HG03520 (cell line): ENCODE results near the gene LARP4B.
A peak's percentile ranks its signal among the peaks of the same experiment; 100 is the strongest.

Experiments
- ATAC-seq: cut with Tn5 transposase; IDR thresholded peaks from one replicate; pipeline ENCODE4 v1.9.1; 2021; ENCODE audit warnings: mild to moderate bottlenecking, moderate library complexity; ENCODE audit not compliant: unreplicated experiment

LARP4B gene

DNA sequence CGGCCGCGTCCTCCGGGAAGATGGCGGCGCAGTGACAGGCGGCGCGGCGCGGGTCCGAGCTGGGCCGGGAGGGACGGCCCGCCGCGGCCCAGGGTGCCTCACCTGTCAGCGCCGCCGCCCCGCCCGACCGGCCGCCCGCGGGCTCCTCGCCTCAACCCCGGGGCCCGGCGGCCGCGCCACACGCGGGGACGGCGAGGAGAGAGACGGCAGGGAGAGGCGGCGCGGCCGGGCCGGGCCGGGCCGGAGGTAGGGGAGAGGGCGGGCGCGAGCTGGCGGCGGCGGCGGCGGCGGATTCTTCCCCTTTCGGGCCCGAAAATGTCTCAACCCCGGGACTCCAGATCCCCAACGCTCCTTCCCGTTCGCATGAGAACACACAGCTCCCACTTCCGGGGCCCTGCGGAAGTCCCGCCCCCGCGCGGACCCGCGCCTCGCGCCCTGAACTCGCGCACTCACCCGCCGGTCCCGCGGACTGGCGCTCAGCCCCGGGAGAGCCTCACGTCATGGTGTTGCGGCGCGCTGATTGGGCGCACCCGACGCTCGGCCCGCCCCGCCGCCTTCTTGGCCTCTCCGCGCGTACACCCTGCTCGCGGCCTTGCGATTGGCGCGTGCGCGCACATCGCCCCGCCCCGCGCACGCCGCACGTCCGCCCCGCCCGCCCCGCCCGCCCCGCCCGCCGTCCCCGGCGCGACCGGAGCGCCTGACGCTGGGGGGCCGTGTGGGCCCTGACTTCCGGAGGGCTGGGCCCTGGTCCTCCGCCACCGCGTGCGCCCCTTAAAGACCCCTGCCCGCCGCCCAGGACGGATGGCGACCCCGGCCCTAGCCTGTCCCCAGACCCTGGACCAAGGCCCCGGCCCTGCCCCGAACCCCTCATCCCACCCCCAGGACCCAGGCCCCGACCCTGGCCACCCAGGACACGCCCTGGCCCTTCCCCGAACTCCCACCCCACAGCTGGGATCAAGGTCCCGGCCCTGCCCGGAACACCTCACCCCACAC is at the start of gene LARP4B:
LARP4B (minus strand) TSS at position 380 of the 993 bp plus-strand sequence. CDS start 45,984 bp downstream, outside the sequence.
- ATAC-seq, result peak; percentile 93

DNA sequence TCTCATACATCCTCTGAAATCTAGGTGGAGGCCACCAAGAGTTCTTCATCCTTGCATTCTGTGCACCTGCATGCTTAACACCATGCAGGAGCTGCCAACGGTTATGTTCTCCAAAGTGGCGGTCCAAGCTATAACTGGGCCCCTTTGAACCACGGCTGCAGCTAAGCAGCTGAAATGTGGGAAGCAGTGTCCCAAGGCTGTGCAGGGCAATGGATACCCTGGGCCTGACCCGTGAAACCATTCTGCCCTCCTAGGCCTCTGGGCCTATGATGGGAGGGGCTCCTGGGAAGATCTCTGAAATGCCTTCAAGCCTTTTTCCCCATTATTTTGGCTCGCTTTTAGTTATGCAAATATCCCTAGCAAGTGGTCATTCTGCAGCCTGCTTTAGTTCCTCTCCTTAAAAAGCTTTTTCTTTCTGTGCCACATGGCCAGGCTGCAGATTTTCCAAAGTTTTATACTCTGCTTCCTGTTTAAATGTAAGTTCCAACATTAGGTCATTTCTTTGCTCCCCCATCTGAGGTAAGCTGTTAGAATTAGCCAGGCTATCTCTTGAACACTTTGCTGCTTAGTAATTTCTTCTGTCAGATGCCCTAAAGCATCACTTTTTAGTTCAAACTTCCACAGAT is 49.1 kb upstream of the LARP4B start:
- no peak for ATAC-seq

- no peak for ATAC-seq
These were observed 47.4 kb upstream of the LARP4B start for GRCh38 chr10:978826-979421.

GRCh38 chr10:976316-976715 is 44.8 kb upstream of the LARP4B start:
- no peak for ATAC-seq

- no peak for ATAC-seq
These were observed 43.2 kb upstream of the LARP4B start for GRCh38 chr10:974785-975074.

DNA sequence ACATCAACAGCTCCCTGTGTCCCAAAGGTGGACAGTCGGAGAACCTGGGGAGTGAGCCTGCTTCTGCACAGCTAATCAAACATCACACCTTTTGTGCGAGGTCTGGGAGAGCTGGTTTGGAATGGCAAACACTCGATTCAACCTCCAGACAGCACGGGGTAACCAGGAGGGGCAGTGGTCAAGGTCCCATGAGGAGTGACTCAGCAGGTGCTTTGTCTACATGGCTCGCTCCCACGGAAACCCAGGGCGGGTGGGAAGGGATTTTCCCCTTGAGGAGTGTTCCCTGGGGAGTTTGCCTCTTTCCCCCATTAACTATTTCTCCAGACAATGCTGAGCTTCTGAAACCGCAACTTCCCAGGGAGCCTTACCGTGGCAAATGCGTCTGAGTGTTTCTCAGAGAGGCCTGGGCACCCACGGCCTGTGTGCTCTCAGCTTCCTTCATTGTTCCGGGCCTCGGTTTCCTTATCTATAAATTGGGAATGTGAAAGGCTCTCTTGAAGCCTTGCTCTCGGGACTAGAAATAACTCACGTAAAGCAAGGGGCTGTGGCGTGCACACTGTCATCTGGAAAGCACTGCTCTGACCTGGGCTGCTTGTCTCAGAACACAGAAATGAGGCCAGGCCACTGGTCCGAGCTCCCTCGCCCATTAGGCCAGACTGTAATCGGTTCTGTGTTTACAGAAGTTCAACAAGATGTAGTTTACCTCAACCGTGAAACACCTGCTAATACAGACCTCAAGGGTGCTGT is 42.7 kb upstream of the LARP4B start:
- ATAC-seq, result no peak

DNA sequence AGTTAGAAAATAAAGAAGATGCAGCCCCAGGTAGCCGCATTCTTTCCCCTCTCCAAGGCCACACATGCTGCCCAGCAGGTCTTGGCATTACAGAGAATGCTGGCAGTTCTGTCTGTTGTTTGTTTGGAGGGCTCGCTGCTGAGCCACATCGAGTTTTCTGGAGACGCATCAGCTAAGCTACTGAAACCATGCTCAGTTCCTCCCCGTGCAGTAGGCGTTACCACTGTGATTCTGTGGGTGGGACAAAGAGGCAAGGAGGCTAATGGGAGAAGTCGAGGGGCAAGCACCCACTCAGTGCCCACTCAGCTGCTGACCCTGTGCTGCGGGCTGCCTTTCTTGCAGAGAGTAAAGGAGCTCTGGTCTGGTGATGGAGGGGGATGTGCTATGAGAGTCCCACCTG is 41.3 kb upstream of the LARP4B start:
- no peak for ATAC-seq

- no peak for ATAC-seq
These were observed 40.1 kb upstream of the LARP4B start for GRCh38 chr10:971613-972012.

- no peak for ATAC-seq
These were observed 39.6 kb upstream of the LARP4B start for GRCh38 chr10:971150-971542.

DNA sequence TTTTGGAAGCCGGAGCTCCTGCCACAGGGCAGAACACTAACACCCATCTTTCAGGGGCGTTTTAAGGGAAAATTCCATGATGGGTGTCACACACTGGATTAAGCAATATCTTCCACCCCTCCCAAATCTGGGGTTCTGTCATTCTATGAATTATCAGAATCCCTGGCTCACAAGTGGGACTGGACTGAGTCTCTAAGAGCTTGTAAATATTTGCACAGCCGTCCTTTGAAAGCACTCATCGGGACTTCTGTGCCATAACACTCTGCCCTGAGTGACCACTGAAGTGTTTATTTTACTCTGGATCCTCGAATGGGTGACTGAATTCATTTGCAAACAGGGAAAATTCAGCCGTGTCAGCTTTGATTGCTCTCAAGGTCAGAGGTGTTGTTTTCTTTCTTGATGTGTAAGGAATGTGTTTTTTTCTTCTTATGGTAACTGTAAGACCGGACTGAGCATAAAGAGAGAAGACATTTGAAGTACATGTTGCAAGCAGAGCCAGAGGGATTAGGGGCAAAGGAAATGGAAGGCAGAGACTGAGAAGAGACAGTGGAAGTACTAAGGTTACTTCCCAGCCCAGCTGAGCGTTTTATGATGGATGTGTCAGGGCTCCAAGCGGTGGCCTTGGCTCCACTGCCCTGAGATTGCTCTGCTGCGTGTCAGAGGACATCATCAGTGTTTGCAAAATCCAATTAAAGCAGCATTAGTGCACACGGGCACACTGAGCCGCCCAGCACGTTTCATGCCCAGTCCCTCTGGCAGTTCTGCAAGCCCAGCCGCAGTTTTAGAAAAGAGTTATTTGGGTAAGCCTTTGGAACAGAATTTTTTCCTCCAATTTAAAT is 39.0 kb upstream of the LARP4B start:
- ATAC-seq, result no peak

GRCh38 chr10:969473-970150 is 38.1 kb upstream of the LARP4B start:
- no peak for ATAC-seq

DNA sequence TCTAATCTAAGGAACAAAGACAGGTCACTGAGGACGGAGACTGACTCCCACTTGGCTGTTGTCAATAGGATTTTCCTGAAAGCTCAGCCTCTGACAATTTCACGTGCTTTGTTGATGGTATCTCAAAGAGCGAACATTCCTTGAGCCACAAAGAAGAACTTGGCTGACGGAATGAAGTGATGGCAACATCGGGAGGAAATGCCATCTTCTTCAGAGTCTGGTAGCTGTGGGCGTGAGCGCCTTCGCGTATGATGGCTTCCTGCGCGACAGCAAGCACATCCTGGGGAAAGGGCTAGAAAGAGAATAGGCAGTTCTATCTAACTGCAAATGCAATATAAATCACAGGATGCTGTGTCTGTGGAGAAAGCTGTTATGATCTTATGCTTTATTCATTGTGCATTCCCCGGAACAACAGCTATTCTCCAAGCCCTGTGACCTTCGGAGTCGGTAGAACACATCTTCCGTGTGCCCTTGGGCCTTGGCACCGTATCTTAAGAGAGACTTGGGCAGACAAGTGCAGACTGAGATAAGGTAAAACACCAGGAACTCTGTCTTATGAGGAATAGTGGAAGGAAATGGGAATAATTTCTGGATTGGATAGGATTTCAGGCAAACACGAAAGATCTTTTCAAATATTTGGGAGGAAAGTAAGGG is 37.2 kb upstream of the LARP4B start:
- no peak for ATAC-seq

- no peak for ATAC-seq
These were observed 35.1 kb upstream of the LARP4B start for GRCh38 chr10:966466-967235.

GRCh38 chr10:964988-965417 is 33.5 kb upstream of the LARP4B start:
- no peak for ATAC-seq

DNA sequence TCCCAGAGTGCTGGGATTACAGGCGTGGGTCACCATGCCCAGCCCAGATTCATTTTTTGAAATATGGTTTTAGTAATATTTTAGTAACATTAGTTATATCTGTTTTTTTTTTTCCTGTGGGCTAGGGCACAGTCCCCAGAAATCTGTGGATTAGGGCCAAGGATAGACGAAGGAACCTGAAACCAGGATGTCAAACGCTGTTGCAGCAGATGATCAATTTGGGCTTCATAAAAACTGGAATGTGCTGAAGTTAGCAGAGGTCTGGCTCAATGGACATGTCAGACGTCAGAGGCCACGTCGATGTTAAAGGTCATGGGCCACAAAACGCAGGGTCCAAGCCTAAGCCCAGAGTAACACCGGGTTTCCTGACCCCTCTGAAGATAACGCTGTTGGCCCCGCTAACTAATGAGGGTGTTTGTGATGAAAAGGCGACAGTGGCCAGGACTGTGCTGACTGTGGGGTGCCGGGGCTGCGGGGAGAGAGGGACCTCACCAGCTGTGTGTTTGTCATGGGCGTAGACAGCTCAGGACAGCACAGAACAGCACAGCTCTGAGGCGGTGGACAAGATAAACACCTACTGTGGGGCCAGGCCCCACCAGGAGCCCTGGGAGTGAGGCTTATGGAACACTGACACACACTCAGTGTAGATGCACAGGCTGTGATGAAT is 32.9 kb upstream of the LARP4B start:
- no peak for ATAC-seq

GRCh38 chr10:963655-964054 is 32.1 kb upstream of the LARP4B start:
- no peak for ATAC-seq

DNA sequence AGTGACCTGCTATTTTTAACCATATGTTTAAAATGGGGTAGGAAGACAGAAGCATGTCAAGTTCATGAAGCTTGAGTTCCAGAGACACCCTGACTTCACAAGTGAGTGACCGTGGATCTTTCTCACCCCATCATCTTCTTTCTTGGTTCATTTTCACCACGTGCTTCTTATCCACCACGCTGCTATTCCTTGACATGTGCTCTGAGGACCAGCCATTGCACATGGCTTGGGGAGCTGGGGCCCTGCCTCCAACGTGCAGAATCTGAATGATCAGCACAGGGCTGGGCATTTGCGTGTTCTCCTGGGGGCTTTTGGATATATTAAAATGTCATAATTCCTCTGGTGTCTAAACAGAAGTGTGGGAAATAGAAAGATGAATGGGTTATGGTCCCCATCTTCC is 31.7 kb upstream of the LARP4B start:
- ATAC-seq, result no peak

- no peak for ATAC-seq
These were observed 30.8 kb upstream of the LARP4B start for GRCh38 chr10:962342-962741.
